Measurements from ENCODE around the gene CHRNA3.

CHRNA3 gene

DNA sequence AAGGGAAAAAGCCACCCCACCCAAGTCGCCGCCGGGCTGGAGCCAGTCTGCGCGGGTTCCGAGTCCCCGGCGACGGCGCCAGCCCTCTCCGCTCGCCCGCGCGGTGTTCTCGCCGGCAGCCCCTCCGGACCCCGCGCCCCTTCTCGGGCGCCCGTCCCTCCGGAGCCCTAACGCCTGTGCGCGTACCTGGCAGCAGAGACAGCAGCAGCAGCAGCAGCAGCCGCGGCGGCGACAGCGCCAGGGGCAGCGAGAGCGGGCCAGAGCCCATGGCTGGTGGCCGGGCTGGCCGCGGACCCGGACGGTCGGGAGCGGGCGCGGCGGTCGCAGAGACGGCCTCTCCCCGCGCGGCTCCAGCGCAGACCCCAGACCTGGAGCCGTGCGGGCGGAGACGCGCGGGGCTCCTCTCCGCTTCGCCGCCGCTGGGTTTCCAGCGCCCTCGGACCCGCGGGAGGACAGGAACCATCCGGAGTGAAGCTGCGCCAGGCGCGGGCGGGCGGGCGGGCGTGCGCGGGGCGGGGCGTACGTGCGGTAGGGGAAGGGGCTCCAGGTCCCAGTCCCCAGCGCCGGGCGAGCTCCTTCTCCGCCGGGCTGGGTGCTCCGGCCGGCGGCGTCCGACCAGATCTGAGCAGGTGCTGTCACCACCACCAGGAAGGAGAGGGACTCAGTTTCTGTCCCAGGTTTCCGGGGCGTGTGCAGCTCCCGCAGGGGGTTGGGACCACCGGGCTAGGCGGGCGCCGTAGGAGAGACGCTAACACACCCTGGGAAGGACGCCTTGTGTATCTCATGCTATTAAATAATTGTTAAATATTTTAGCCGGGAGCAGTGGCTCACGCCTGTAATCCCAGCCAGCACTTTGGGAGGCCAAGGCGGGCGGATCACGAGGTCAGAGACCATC is at the start of gene CHRNA3:
CHRNA3 (minus strand) TSS at position 470 of the 895 bp plus-strand sequence; CDS start at position 268, 202 bp downstream.
- Histone ChIP-seq H3K27ac (ENCODE audit: extremely low read depth, low read depth, low read length) (no peak within 1 kb of the TSS; the same call in 1 of the 2 replicates), H3K4me3 (ENCODE audit: low read depth, low read length) (peak within 1 kb of the TSS; percentile 49), H3K9me3 (ENCODE audit: control insufficient read depth, insufficient read depth, low read depth, low read length) (no peaks in the 10 kb centered on the region), H3K36me3 (ENCODE audit: control insufficient read depth in 2 of 2, insufficient read depth in 1 of 2, low read length in 2 of 2) (no peaks in the 10 kb centered on the region), H3K4me1 (ENCODE audit: control insufficient read depth, insufficient read depth, low read length) (no peaks in the 10 kb centered on the region)
- ChIA-PET CTCF (interaction anchor here (0.5 to 7.5 kb wide), 16 partner anchors 10 to 509 kb away, joined by 3 to 91 read pairs (median 3); no protein-coding TSS in a partner anchor), POLR2A (no interaction called here)
- TF ChIP-seq ZBTB8A (tag by site-specific recombination; IDR thresholded peaks at IDR 0.05) (peak; percentile 91; the same call in 1 of the 2 replicates), ZNF549 (tag by site-specific recombination; IDR thresholded peaks at IDR 0.05) (no peak), ZNF621 (tag by site-specific recombination; IDR thresholded peaks at IDR 0.05) (no peak), ZNF140 (tag by site-specific recombination; IDR thresholded peaks at IDR 0.05) (no peak), BCL11B (tag by site-specific recombination; IDR thresholded peaks at IDR 0.05; ENCODE audit: low read depth) (no peak), KLF8 (tag by site-specific recombination; IDR thresholded peaks at IDR 0.05) (no peak), YY1 (tag by site-specific recombination; IDR thresholded peaks at IDR 0.05) (no peak), ZBTB20 (tag by site-specific recombination; IDR thresholded peaks at IDR 0.05) (0 out of 2 replicates have a peak, but pooled peaks have one; percentile 18), ZNF324 (tag by site-specific recombination; IDR thresholded peaks at IDR 0.05) (no peak), ZSCAN30 (tag by site-specific recombination; IDR thresholded peaks at IDR 0.05) (peak; percentile 73; the same call in 1 of the 2 replicates), MYNN (tag by site-specific recombination; IDR thresholded peaks at IDR 0.05; ENCODE audit: borderline replicate concordance) (no peak), KLF1 (tag by site-specific recombination; IDR thresholded peaks at IDR 0.05) (no peak), ZNF335 (tag by site-specific recombination; conservative IDR thresholded peaks at IDR 0.05) (peak; percentile 62), ZNF610 (tag by site-specific recombination; IDR thresholded peaks at IDR 0.05; ENCODE audit: borderline replicate concordance) (no peak), GLIS2 (tag by site-specific recombination; IDR thresholded peaks at IDR 0.05) (no peak), ZNF664 (tag by site-specific recombination; IDR thresholded peaks at IDR 0.05) (no peak)
- TF ChIP-seq, protein P1, sequence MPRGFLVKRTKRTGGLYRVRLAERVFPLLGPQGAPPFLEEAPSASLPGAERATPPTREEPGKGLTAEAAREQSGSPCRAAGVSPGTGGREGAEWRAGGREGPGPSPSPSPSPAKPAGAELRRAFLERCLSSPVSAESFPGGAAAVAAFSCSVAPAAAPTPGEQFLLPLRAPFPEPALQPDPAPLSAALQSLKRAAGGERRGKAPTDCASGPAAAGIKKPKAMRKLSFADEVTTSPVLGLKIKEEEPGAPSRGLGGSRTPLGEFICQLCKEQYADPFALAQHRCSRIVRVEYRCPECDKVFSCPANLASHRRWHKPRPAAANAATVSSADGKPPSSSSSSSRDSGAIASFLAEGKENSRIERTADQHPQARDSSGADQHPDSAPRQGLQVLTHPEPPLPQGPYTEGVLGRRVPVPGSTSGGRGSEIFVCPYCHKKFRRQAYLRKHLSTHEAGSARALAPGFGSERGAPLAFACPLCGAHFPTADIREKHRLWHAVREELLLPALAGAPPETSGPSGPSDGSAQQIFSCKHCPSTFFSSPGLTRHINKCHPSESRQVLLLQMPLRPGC (tag by site-specific recombination; IDR thresholded peaks at IDR 0.05) = no peak
- TF ChIP-seq, protein P2, sequence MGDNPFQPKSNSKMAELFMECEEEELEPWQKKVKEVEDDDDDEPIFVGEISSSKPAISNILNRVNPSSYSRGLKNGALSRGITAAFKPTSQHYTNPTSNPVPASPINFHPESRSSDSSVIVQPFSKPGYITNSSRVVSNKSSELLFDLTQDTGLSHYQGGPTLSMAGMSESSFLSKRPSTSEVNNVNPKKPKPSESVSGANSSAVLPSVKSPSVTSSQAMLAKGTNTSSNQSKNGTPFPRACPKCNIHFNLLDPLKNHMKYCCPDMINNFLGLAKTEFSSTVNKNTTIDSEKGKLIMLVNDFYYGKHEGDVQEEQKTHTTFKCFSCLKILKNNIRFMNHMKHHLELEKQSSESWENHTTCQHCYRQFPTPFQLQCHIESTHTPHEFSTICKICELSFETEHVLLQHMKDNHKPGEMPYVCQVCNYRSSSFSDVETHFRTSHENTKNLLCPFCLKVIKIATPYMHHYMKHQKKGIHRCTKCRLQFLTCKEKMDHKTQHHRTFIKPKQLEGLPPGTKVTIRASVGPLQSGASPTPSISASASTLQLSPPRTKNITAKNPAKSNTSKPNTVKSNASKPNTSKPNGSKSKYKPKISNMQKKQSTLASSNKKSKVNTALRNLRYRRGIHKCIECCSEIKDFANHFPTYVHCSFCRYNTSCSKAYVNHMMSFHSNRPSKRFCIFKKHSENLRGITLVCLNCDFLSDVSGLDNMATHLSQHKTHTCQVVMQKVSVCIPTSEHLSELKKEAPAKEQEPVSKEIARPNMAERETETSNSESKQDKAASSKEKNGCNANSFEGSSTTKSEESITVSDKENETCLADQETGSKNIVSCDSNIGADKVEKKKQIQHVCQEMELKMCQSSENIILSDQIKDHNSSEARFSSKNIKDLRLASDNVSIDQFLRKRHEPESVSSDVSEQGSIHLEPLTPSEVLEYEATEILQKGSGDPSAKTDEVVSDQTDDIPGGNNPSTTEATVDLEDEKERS (tag by site-specific recombination; IDR thresholded peaks at IDR 0.05) = no peak
- TF ChIP-seq, protein P3, sequence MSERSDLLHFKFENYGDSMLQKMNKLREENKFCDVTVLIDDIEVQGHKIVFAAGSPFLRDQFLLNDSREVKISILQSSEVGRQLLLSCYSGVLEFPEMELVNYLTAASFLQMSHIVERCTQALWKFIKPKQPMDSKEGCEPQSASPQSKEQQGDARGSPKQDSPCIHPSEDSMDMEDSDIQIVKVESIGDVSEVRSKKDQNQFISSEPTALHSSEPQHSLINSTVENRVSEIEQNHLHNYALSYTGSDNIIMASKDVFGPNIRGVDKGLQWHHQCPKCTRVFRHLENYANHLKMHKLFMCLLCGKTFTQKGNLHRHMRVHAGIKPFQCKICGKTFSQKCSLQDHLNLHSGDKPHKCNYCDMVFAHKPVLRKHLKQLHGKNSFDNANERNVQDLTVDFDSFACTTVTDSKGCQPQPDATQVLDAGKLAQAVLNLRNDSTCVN (tag by site-specific recombination; optimal IDR thresholded peaks at IDR 0.05) = peak; percentile 90
- TF ChIP-seq, protein P4, sequence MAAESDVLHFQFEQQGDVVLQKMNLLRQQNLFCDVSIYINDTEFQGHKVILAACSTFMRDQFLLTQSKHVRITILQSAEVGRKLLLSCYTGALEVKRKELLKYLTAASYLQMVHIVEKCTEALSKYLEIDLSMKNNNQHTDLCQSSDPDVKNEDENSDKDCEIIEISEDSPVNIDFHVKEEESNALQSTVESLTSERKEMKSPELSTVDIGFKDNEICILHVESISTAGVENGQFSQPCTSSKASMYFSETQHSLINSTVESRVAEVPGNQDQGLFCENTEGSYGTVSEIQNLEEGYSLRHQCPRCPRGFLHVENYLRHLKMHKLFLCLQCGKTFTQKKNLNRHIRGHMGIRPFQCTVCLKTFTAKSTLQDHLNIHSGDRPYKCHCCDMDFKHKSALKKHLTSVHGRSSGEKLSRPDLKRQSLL (tag by site-specific recombination; IDR thresholded peaks at IDR 0.05) = peak; percentile 76
- TF ChIP-seq, protein P5, sequence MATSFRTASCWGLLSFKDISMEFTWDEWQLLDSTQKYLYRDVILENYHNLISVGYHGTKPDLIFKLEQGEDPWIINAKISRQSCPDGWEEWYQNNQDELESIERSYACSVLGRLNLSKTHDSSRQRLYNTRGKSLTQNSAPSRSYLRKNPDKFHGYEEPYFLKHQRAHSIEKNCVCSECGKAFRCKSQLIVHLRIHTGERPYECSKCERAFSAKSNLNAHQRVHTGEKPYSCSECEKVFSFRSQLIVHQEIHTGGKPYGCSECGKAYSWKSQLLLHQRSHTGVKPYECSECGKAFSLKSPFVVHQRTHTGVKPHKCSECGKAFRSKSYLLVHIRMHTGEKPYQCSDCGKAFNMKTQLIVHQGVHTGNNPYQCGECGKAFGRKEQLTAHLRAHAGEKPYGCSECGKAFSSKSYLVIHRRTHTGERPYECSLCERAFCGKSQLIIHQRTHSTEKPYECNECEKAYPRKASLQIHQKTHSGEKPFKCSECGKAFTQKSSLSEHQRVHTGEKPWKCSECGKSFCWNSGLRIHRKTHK (tag by site-specific recombination; IDR thresholded peaks at IDR 0.05) = no peak
- TF ChIP-seq, protein P6, sequence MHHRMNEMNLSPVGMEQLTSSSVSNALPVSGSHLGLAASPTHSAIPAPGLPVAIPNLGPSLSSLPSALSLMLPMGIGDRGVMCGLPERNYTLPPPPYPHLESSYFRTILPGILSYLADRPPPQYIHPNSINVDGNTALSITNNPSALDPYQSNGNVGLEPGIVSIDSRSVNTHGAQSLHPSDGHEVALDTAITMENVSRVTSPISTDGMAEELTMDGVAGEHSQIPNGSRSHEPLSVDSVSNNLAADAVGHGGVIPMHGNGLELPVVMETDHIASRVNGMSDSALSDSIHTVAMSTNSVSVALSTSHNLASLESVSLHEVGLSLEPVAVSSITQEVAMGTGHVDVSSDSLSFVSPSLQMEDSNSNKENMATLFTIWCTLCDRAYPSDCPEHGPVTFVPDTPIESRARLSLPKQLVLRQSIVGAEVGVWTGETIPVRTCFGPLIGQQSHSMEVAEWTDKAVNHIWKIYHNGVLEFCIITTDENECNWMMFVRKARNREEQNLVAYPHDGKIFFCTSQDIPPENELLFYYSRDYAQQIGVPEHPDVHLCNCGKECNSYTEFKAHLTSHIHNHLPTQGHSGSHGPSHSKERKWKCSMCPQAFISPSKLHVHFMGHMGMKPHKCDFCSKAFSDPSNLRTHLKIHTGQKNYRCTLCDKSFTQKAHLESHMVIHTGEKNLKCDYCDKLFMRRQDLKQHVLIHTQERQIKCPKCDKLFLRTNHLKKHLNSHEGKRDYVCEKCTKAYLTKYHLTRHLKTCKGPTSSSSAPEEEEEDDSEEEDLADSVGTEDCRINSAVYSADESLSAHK (tag by site-specific recombination; IDR thresholded peaks at IDR 0.05) = no peak
- TF ChIP-seq, protein P7, sequence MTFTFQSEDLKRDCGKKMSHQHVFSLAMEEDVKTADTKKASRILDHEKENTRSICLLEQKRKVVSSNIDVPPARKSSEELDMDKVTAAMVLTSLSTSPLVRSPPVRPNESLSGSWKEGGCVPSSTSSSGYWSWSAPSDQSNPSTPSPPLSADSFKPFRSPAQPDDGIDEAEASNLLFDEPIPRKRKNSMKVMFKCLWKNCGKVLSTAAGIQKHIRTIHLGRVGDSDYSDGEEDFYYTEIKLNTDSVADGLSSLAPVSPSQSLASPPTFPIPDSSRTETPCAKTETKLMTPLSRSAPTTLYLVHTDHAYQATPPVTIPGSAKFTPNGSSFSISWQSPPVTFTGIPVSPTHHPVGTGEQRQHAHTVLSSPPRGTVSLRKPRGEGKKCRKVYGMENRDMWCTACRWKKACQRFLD (tag by site-specific recombination; IDR thresholded peaks at IDR 0.05) = no peak
